ENCODE data around the gene SPCS3. TPM values are rescaled to one million over a fixed set of nuclear protein-coding genes. Genes with fewer than 3 reads are reported as not detected.

Gene SPCS3
- total RNA-seq, 1 donor, result 154 TPM

GRCh38 chr4:176380352-176381157 is 60.8 kb downstream of the SPCS3 start:
- no peak for DNase-seq (ENCODE audit: low read depth)
- no peak for TF ChIP-seq CTCF (IDR thresholded peaks at IDR 0.05; ENCODE audit: insufficient read depth, low read depth, low read length)
- peak overlapping the region; percentile 7 for H3K4me3 ChIP-seq (ENCODE audit: low read depth, low read length)

Other genes with a start within 250 kb of the SPCS3 start
- 0.97 TPM in 1 of 2 replicates, not detected in the other for gene SPATA4, start 124.4 kb upstream of the SPCS3 start, total RNA-seq
- gene ASB5, start 50.7 kb upstream of the SPCS3 start, total RNA-seq, result 1.3 and 7.4 TPM in 2 replicates